GM21529 (cell line): Measurements from ENCODE around the gene FCRL1.

Experiments
- ATAC-seq: cut with Tn5 transposase; IDR thresholded peaks from one replicate; pipeline ENCODE4 v1.9.1; 2021; ENCODE audit not compliant: unreplicated experiment

FCRL1 gene

DNA sequence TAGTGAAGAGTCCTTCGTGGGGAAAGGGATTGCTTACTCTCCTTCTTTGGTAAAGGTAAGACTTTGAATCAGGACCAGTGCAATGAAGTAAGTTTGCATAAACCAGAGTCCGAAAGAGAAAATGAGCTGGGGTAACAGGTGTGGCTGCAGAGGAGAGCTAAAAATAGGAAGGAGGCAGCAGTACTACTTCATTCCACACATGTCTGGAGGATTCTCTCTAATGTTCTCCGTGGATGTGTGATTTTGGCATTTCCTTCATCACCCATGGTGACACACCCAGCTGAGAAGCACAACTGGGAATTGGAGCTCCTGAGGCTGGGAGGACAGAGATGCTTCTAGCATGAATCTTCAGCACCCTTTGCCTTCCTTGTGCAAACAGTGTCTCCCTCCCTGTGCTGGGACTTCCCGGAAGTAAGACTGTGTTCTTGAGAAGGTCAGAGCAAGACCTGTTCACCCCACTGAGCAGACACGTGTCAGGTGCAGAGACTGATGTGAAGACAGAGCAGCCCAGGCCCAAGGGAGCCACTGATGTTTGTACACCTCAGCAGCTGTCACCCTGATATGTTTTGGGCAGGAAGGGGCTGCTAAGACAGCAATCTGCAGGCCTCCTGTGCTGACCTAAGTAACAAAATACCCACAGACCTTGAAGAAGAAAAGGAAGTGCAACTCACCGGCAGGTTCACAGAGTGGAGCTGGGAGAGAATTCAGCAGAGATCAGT is 13.3 kb downstream of the FCRL1 start:
- peak; percentile 88 for ATAC-seq

- ATAC-seq = no peak
Observed at GRCh38 chr1:157803851-157804250, 16.1 kb downstream of the FCRL1 start.

DNA sequence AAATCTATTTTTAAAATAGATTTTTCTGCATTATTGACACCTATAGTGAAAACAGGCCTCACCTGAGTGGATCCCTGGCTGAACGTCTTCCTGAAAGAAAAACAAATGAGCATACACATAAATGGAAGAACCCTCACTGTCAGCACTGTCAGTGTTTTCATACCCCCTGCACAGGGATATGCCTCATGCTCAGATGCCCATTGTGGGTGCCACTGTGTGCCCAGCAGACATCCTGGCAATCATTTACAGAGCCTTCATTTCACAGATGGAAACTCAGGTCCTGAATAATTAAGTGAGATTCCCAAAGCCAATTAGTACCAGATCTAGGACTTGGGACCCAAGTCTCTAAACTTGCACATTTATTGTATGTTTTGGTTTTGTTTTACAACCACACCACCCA is 19.9 kb downstream of the FCRL1 start:
- ATAC-seq = no peak

DNA sequence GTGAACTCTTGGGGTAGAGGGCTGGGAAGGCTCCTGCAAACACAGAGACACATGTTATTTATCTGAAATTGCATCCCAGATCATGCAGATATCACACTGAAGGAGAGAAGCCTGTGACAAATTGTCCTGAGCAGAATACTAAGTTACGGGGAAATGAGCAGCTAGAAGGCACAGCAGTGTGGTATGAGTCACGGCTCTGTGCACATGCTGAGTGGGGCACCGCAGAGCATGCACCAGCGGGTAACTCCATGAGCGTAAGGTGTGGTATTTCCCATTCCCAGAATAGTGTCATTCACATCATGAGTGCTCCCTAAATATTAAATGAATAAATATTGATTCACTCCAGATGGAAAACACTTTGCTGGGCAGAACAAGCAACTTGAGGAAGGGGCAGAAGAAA is 21.7 kb downstream of the FCRL1 start:
- ATAC-seq = no peak

GRCh38 chr1:157785248-157785647 is 34.7 kb downstream of the FCRL1 start:
- no peak for ATAC-seq

DNA sequence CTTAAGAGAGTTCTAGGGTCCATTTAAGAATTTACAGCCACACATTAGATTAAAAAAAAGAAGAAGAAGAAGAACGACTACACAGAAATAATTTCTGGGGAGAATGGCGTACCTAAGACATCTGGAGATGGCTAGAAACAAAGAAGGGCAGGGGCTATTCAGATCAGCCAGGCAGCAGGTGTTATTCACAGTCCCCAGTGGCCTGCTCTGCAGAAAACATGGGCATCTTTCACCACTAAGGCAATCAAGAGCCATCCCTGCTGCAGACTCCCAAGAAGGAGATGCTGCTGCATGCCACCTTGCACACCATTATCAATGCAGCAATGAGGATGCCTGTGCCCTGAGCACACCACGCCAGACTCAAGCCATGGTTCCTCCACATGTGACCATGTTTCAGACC is 35.1 kb downstream of the FCRL1 start:
- ATAC-seq = no peak

GRCh38 chr1:157782931-157783330 is 37.0 kb downstream of the FCRL1 start:
- ATAC-seq = no peak

- peak; percentile 68 for ATAC-seq
Observed at GRCh38 chr1:157781048-157781447, 38.9 kb downstream of the FCRL1 start.

DNA sequence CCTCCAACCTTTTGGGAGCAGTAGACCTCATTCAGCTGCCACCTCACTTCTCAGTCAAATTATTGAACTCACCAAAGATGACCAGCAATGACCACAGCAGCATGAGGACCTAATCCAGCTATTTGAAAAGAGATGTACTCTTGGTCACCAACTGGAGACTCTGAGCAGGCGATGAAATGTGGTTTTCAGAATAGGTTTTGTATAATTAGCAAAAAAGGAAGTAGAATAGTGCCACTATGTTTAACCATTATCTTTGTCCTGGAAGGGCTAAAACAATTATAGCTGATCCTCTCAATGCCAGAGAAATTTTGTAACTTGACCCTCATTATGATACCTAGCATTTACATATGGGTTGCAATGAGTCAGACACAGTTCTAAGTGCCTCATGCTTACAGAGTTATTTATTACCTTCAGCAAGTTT is 42.9 kb downstream of the FCRL1 start, which contains the start of gene FCRL2:
Gene FCRL2, minus strand, starts transcription at position 162 of the 421 bp plus-strand sequence. Its CDS starts 59 bp downstream, at position 103.
- ATAC-seq = peak; percentile 55

GRCh38 chr1:157775101-157775870 is 44.6 kb downstream of the FCRL1 start:
- ATAC-seq = no peak

DNA sequence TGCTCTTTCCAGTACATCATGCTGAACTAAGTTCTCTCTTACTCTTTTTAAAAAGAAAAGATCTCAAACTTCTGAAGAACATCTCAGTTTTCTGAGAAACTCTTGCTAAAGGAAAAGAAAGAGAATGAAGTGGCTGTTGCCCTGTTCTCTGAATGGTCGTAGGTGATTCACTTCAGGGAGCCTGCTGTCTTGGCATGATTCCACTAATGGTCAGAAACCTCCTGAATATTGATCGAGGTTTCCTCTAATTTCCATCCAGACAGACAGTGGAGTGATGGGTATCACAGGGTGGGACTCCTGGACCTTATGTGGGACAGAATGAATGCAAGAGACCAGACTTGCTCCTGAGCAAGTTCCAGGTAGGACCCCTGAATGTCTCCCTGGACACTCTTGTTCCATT is 45.5 kb downstream of the FCRL1 start:
- no peak for ATAC-seq

- ATAC-seq = peak; percentile 61
Observed at GRCh38 chr1:157773493-157774350, 46.2 kb downstream of the FCRL1 start.

DNA sequence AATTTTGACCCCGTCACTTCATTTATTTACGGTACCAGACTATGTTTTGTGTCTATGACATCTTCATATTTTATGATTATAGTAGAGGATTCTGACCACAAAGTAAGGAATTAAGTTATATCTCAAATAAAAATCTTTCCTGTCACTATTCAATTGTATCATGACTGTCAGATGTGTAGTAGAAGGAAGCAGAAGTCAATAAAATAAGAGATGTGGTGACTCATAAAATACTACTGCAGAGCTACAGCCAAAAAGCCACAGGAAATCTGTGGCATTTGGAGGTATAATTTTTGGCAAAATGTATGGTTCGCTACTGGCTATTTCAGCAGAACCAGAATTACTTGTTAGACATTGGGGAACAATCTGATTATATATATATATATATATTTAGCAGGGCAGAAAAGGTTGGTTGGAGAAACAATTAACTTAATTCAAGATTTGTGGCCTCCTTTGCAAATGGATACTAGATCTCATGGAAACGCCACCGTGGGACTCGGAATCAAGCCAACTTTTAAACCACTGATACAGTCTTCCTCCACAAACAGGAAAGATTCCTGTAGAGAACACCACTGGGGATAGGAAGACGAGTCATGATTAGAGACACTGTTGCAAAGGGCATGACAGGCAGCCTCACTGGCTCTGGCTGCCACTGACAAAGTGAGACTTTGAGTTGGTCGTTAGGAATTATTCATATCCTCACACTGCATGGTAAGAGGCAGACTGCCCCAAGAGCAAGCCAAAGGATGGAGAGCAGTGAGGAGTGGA is 48.1 kb downstream of the FCRL1 start:
- no peak for ATAC-seq

DNA sequence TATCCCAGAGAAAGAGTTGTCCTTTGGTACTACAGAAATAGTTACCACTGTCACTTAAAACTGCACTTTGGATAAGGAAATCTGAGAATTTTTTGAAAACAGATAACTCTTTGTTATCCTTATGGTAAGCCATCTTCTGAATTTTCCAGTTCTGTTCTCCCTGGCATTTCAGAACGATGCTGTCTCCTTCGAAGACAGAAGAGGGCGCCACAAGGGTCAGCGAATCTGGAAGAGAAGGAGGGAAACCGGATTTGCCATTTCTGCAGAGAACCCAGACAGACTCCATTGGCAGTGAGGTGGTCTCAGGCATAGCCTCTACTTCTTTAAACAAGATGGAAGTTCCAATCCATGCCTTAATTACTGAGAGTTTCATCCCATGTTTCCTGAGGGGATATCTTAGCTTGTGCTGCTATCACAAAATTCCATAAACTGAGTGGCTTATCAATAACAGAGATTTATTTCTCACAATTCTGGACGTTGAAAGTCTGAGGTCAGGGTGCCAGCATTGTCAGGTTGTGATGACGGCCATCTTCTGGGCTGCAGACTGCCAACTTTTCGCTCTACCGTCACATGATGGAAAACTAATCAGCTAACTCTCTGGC is 49.4 kb downstream of the FCRL1 start:
- ATAC-seq = no peak

DNA sequence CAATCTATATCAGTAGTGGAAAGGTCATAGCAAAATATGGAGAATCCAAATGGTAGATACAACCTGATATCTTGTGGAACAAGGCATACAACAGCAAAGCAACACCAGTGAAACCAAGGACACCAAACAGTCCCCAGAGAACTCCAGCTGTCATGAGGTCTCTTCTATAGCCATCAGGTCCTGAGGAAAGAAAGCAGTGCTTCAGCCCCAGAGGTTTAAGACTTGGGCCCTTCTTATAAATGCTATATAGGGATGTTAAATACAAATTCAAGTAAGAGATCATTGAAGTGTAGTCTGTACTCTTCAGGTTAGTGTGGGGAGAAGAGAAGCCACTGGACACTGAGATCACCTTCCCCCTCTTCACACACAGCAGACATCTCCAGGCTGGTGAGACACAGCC is 53.1 kb downstream of the FCRL1 start:
- no peak for ATAC-seq

- no peak for ATAC-seq
Observed at GRCh38 chr1:157758018-157758417, 61.9 kb downstream of the FCRL1 start.

- no peak for ATAC-seq
Observed at GRCh38 chr1:157753611-157754010, 66.3 kb downstream of the FCRL1 start.

GRCh38 chr1:157751283-157751682 is 68.6 kb downstream of the FCRL1 start:
- no peak for ATAC-seq

DNA sequence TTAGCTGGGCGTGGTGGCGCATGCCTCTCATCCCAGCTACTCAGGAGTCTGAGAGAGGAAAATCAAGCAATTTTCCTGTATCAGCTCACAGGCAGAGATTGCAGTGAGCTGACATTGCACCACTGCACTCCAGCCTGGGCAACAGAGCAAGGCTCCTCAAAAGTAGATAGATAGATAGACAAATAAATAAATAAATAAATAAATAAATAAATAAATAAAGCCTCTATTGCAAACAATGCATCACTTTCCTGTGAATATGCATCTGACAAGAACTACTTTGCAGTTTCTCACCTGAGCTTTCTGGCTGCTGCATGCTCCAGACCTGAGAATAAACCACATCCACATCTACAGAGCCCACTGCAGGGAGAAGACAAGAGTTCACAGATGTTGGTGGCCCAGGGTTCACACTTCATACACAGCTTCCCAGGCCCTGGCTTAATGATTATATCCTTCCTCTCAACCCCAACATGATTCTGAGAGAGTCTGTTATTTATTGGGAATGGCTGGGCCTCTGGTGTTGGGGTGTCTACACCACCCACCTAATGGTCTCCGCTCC is 71.6 kb downstream of the FCRL1 start:
- no peak for ATAC-seq
